Measurements from ENCODE around the gene LENG9. TPM values are rescaled to one million over a fixed set of nuclear protein-coding genes. Genes with fewer than 3 reads are reported as not detected.
A peak's percentile ranks its signal among the peaks of the same experiment; 100 is the strongest.

The LENG9 gene
- polyA plus RNA-seq, 2 of the 4 experiments (the other 2 are of a cell fraction), result 1.9 to 4.1 TPM

GRCh38 chr19:54451331-54451871 is 12.2 kb downstream of the LENG9 start:
- ChIA-PET POLR2A (interaction anchor here (4.1 kb wide), 1 partner anchor 9 kb away, joined by 130 read pairs; the partner anchor contains the start of gene LENG9), CTCF (interaction anchor here (0.5 to 2.6 kb wide), 4 partner anchors 11 to 1202 kb away, joined by 3 to 13 read pairs (median 4); no protein-coding TSS in a partner anchor)
- no peaks in the 10 kb centered on the region for H3K9me3 ChIP-seq
- no peak for DNase-seq (ENCODE audit: low read depth in 1 of 2, low spot score in 1 of 2)
- WGBS (ENCODE audit: missing lambda C conversion rate), result 77% methylated on average over 9 of the region's 9 CpGs
- H3K4me1 ChIP-seq, result peaks cover 25% of the 10 kb centered on the region
- FAIRE-seq, result no peak
- H3K4me2 ChIP-seq, result peak overlapping the region; percentile 99
- TF ChIP-seq USF2 (IDR thresholded peaks at IDR 0.05) (no peak), MAFK (IDR thresholded peaks at IDR 0.05; ENCODE audit: partially characterized antibody) (peak; percentile 82), ZNF302 (CRISPR knock-in tag; IDR thresholded peaks at IDR 0.05) (no peak)
- no peak overlapping the region for H3K4me3 ChIP-seq
- peak overlapping the region in 1 of 2 experiments; percentile 92; a peak in 3 of 6 replicates for H3K27ac ChIP-seq
- ATAC-seq, result no peak

GRCh38 chr19:54449701-54450069 is 13.9 kb downstream of the LENG9 start:
- whole genome bisulfite sequencing (ENCODE audit: missing lambda C conversion rate), result 1% methylated on average over 21 of the region's 21 CpGs
- Histone ChIP-seq H3K27ac (peak overlapping the region; percentile 92 to 95), H3K4me2 (peak overlapping the region; percentile 99), H3K9me3 (no peaks in the 10 kb centered on the region), H3K4me3 (peak overlapping the region; percentile 69), H3K4me1 (peaks cover 25% of the 10 kb centered on the region)
- DNase-seq (ENCODE audit: low read depth in 1 of 2, low spot score in 1 of 2), result no peak
- POLR2A ChIA-PET, result interaction anchor here (4.1 kb wide), 1 partner anchor 11 kb away, joined by 130 read pairs; the partner anchor contains the start of gene LENG9
- CTCF ChIA-PET, result interaction anchor here (1.4 to 3.4 kb wide), 3 partner anchors 12 to 14 kb away, joined by 3 to 30 read pairs (median 13); partner anchors contain the start of gene LENG9
- FAIRE-seq, result no peak
- TF ChIP-seq KDM5A (IDR thresholded peaks at IDR 0.05) (no peak), TFCP2L1 (CRISPR knock-in tag; IDR thresholded peaks at IDR 0.05) (0 out of 2 replicates have a peak, but pooled peaks have one; percentile 76), FOXS1 (CRISPR knock-in tag; IDR thresholded peaks at IDR 0.05) (no peak), JUN (IDR thresholded peaks at IDR 0.05) (no peak), PHF8 (IDR thresholded peaks at IDR 0.05; ENCODE audit: borderline replicate concordance, low read depth) (no peak), CTCF (IDR thresholded peaks at IDR 0.05) (no peak), HMGXB4 (CRISPR knock-in tag; IDR thresholded peaks at IDR 0.05; ENCODE audit: borderline replicate concordance) (no peak)
- no peak for ATAC-seq

- DNase-seq (ENCODE audit: low read depth in 1 of 2, low spot score in 1 of 2), result peak; percentile 98 to 100
- WGBS (ENCODE audit: missing lambda C conversion rate), result 2% methylated on average over 82 of the region's 96 CpGs
- H3K4me2 ChIP-seq, result peak within 1 kb of the TSS; percentile 99
- peak; percentile 91 to 93 for ATAC-seq
- peak within 1 kb of the TSS; percentile 92 to 95 for H3K27ac ChIP-seq
- H3K9me3 ChIP-seq, result no peaks in the 10 kb centered on the region
- H3K4me3 ChIP-seq, result peak within 1 kb of the TSS; percentile 69
- peaks cover 25% of the 10 kb centered on the region for H3K4me1 ChIP-seq
- CTCF ChIA-PET, result interaction anchor here (0.8 to 3.4 kb wide), 8 partner anchors 10 to 29 kb away, joined by 3 to 30 read pairs (median 6); partner anchors contain the start of gene LENG9
- POLR2A ChIA-PET, result interaction anchor here (0.6 to 4.1 kb wide), 16 partner anchors 10 to 958 kb away, joined by 3 to 130 read pairs (median 5); partner anchors contain the start of genes CNOT3, LENG9, MBOAT7 and PRPF31
- peak; percentile 98 for FAIRE-seq
- peak; percentile 70; the same call in 1 of the 2 replicates for TF ChIP-seq ATOH8 (CRISPR knock-in tag; IDR thresholded peaks at IDR 0.05; ENCODE audit: low read depth)
- TF ChIP-seq KDM5A (IDR thresholded peaks at IDR 0.05), result 0 out of 2 replicates have a peak, but pooled peaks have one; percentile 10
- TF ChIP-seq MYC (IDR thresholded peaks at IDR 0.05; ENCODE audit: borderline replicate concordance, low read length), result peak; percentile 75; the same call in 1 of the 2 replicates
- TF ChIP-seq HOXB13 (CRISPR knock-in tag; IDR thresholded peaks at IDR 0.05; ENCODE audit: low read depth), result 0 out of 2 replicates have a peak, but pooled peaks have one; percentile 41
- no peak for TF ChIP-seq JUNB (IDR thresholded peaks at IDR 0.05)
- peak; percentile 93 for TF ChIP-seq MAX (IDR thresholded peaks at IDR 0.05)
- TF ChIP-seq ZC3H11A (IDR thresholded peaks at IDR 0.05), result no peak
- TF ChIP-seq MAFK (IDR thresholded peaks at IDR 0.05; ENCODE audit: partially characterized antibody), result no peak
- peak; percentile 94 for TF ChIP-seq BCL3 (IDR thresholded peaks at IDR 0.05)
- TF ChIP-seq HOXB5 (CRISPR knock-in tag; IDR thresholded peaks at IDR 0.05), result peak; percentile 65; the same call in 1 of the 2 replicates
- TF ChIP-seq CBX8 (IDR thresholded peaks at IDR 0.05), result no peak
- peak; percentile 93 for TF ChIP-seq ELK1 (IDR thresholded peaks at IDR 0.05; ENCODE audit: low read depth, low read length)
- TF ChIP-seq KDM1A (IDR thresholded peaks at IDR 0.05; ENCODE audit: low read depth), result no peak
Measured at GRCh38 chr19:54448774-54449700, 14.5 kb downstream of the LENG9 start, which contains the start of gene LENG8. Gene LENG8, plus strand, starts transcription at chr19:54449199. Its CDS starts 2,146 bp downstream, at chr19:54451345.
